NCI-H128 (cell line): Measurements from ENCODE around the gene CEBPZ.
A peak's percentile ranks its signal among the peaks of the same experiment; 100 is the strongest.
"Not testable (repeated sequence)": the region's sequence is repeated elsewhere in the genome, so short reads cannot be mapped to it uniquely, and the experiment has no call there.

Source experiments
- DNase-seq: peaks from one replicate; lab custom pipeline; 2025; ENCODE audit not compliant: unreplicated experiment; lab: John Stamatoyannopoulos, UW

The CEBPZ gene, protein sequence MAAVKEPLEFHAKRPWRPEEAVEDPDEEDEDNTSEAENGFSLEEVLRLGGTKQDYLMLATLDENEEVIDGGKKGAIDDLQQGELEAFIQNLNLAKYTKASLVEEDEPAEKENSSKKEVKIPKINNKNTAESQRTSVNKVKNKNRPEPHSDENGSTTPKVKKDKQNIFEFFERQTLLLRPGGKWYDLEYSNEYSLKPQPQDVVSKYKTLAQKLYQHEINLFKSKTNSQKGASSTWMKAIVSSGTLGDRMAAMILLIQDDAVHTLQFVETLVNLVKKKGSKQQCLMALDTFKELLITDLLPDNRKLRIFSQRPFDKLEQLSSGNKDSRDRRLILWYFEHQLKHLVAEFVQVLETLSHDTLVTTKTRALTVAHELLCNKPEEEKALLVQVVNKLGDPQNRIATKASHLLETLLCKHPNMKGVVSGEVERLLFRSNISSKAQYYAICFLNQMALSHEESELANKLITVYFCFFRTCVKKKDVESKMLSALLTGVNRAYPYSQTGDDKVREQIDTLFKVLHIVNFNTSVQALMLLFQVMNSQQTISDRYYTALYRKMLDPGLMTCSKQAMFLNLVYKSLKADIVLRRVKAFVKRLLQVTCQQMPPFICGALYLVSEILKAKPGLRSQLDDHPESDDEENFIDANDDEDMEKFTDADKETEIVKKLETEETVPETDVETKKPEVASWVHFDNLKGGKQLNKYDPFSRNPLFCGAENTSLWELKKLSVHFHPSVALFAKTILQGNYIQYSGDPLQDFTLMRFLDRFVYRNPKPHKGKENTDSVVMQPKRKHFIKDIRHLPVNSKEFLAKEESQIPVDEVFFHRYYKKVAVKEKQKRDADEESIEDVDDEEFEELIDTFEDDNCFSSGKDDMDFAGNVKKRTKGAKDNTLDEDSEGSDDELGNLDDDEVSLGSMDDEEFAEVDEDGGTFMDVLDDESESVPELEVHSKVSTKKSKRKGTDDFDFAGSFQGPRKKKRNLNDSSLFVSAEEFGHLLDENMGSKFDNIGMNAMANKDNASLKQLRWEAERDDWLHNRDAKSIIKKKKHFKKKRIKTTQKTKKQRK

DNA sequence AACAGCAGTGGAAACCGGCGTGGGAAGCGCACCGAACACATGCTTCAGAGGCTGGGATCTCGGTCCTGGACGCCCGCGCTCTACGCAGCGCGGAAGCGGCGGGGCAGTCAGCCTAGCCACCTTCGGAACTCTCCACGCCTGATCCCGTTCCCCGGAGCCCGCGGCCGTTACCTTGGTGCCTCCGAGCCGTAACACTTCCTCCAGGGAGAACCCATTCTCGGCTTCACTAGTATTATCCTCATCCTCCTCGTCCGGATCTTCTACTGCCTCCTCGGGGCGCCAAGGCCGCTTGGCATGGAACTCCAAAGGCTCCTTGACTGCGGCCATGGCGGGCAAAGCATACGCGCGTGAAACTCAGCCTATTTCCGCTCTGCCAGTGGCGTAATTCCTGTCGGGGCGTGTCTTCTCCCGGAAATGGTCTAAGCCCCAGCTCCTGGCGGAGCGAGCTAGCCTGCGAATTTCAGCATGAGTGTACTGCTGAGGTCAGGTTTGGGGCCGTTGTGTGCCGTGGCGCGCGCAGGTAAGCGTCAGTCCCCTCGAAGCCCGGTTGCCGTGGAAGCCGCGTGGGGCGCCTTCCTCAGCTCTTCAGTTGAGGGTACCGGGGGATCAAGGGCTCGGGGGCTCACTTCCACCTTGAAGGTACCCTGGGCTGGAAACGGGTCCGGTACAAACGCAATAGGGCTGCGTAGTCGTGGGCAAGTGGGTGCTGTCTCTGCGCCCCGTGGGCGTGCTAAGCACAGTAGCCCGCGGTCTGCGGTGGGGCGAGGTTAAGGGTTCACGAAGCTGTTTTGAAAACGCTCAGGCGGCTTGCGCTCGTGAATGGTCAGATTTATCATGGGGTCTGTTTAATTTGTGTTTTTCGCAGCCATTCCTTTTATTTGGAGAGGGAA is at the start of gene CEBPZ, which contains the start of gene NDUFAF7:
TSS of gene CEBPZ (minus strand) at position 356 of the 890 bp plus-strand sequence. CDS start at position 327, 29 bp downstream.
TSS of gene NDUFAF7 (plus strand) at position 418 of the 890 bp plus-strand sequence. CDS start at position 466, 48 bp downstream.
- peak; percentile 67 for DNase-seq

DNA sequence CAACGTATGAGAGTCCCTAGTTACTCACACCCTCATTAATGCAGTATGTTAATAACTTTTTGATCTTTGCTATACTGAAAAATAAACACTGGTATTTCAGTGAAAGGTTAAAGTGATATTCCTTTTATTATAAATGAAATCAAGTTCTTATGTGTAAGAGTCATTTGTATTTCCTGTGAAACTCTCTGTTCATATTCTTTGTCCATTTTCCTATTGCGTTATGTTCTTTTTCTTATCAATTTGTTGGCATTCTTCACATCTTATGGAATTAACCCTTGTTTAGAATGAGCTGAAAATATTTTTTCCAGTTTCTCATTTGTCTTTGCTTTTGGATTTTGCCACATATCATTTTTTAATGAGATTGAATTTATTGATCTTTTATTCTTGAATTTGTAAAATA is 44.9 kb upstream of the CEBPZ start:
- DNase-seq = no peak

DNA sequence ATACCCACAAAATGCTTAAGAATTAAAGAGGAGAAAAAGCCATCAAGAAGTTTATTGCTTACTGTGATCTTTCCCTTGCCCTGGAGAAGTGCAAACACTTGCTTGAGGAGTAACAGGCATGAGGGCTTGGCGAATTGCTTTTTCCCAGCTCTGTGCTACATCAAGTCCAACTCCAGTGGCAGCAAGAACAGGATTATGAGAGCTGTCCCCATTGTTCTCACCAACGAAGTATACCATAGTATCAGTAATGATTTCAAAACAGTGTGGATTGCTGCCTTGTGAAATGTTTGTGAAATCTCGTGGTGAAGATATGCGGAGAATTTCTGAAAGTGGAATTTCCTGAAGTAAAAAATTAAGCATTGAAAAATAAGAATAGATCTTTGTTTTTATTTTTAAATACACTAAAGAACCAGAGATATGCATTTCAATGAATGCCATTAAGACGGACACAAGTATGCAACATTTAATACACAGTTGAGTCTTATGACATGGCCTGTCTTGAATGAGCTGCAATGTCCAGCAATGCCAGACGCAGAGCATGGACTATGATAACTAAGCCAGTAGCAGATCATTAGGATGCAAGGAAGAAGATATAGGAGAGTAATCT is 43.1 kb upstream of the CEBPZ start:
- no peak for DNase-seq

DNA sequence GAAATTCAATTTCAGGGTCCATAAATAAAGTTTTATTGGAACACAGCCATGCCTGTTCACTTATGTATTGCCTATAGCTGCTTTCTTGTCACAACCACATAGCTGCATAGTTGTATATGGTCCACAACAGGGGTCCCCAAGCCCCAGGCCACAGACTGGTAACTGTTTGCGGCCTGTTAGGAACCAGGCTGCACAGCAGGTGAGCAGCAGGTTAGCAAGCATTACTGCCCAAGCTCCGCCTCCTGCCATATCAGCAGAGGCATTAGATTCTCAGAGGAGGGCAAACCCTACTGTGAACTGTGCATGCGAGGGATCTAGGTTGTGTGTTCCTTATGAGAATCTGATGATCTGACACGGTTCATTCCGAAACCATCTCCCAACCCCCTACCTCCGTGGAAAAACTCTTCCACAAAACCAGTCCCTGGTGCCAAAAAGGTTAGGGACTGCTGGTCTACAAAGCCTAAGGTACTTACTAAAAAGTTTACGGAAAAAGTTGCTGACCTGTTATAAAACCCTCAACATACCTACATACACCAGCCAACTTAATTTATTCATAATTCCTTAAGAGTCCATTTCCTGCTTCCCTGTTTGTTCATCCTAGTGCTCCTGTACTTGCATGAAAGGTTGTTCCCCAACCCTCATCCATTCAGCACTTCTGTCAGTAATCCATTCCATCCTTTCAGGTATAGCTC is 40.1 kb upstream of the CEBPZ start:
- no peak for DNase-seq

DNA sequence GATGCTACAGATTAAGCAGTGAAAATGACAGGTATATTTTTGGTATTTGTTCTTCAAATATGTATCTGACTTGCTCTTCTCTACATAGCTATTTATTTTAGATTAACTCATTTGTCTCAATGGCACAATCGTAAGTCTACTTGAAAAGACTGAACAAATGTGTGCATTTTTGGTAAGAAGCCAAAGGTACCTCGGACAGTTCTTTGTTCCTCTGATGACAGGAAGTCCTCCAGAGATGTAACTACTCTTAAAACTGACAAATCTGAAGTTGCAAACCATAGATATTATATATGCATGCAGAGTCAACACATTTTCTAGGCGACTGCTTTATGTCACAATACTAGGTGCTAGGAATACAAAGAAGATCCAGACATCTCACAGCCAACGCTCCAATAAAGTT is 36.7 kb upstream of the CEBPZ start:
- no peak for DNase-seq

DNA sequence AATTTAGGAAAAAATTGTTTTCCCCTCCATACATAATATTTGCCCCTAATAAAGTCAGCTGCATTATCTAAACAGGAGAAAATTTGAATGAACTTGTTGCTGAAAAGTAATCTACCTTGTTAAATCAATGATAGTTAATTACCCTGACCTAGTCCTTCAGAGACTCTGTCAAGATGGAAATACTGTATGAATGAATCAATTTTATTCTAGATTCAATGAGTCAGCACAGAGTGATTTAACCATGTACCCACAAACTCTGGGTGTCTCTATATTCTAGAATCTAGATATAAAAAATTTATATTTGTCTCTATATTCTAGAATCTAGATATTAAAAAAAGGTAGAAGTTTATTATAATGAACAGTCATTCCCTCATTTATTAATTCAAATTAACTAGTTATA is 36.3 kb upstream of the CEBPZ start:
- no peak for DNase-seq

DNA sequence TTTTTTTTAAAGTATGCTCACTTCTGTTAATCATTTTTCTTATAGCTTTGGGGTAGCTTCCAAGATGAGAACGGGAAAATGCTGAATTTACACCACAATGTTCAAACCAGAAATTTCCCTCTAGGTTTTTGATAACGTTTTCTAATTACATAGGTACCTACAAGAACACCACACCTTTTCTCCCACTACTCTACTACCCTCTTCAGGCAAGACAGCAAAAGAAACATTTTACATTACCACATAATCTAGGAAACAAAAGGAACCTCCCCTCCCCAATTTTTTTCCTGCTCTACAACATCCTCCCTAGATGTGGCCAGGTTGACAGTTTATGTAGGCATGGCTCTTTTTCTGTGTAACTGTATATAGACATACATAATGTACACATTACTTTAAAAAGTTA is 32.4 kb upstream of the CEBPZ start:
- no peak for DNase-seq

DNA sequence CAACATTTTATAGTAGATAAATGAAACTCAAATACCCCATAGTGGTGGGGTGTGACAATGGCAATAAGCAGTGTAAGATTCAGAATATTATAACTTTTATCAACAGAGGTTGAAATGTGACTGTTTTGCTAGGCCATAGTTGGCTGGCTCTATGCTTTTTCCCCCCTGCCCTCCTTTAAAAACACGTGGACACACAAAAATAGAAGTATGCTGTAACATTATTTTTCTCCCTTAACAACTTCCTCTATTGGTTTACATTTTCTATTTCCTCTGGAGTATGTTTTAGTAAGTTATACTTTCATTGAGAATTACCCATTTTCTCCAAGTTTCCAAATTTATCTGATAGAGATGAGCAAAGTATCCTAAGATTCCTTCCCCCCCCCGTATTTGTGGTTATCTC is 31.1 kb upstream of the CEBPZ start:
- no peak for DNase-seq

DNA sequence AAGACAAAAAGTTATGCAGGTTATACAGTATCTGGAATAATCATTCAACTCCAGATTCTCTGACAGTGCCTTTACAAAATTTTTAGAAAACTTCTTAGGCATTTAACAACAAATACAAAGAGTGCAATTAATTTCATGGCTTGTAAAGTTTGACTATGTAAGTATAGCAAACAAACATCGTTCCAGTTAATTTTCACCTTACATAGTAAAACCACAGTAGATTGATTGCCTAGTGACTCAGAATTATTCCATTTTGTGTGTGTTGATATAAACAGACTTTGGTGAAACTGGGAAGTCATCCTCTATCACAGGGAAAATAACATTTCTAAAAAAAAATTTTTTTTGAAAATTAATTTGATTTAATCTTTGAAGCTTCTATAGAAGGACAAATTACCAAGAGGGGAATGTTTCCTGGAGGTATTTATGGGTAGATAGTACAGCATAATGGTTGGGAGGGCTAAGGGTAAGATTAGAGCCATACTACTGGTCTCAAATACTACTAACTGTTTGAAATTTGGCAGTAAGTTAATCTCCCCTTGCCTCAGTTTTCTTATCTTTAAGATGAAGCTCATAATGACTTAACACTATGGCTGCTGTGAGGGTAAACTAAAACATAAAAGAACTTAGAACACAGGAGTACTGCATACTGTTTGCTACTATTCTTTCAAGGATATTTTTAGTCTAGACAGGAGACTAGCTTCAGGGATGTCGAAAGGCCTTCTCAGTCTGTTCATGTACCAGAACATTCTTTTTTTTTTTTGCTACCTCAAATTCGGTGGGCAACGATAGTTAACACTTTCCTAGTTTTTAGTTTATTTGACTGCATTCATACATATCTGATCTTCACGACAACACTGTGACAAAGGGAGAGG is 19.7 kb upstream of the CEBPZ start:
- DNase-seq = no peak

DNA sequence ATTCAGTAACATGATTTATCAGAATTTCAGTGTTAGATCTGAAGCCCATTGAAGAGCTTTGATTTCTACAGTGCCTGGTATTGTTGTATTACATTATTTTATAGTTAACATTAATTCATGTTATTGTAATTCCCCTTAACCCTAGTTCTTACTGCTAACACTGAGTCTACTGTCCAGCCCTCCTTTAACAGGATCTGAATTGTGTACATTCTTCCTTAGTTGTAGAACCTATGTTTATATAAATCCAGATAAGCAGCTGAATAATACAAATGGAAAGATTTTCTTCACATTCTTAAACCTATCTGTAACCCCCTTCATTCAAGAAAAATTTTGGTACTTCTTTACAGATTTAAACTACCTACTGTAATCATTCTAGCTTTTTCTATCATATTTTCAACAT is 14.8 kb upstream of the CEBPZ start:
- no peak for DNase-seq

DNA sequence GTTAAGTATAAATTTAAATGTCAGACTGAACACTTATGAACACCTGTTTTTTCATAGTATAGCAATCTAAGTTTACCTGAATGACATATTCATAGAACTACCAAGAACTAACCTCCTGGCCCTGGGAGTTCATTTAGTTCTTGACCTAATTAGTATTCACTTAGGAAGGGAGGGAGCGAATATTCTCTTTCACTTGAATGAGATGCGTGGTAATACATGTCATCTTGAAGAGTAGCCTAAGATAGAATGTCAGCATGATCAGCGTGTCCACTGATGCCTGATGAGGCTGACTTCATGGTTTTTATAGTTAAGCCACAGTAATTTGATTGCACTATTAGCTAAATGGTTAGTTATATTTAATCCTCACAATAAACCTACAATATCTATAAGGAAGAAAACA is 13.4 kb upstream of the CEBPZ start:
- no peak for DNase-seq

DNA sequence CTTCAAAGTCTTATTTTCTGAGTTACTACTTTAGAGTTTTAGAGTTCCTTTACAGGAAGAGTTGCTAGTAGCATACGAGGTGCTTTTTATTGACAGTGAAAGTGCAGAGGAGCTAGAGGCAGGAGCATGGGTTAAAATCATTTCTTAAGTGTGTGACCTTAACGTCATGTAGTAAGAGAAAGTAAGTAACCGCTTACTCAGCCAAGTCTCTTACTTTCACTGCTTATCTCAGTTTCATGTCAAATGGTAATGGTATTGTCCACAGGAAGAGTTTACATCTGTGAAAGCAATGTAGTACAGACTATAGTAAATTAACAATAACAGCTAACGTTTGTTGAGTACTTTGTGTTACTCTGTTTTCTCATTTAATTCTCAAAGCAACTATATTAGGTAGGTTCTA is 12.6 kb upstream of the CEBPZ start:
- no peak for DNase-seq

DNA sequence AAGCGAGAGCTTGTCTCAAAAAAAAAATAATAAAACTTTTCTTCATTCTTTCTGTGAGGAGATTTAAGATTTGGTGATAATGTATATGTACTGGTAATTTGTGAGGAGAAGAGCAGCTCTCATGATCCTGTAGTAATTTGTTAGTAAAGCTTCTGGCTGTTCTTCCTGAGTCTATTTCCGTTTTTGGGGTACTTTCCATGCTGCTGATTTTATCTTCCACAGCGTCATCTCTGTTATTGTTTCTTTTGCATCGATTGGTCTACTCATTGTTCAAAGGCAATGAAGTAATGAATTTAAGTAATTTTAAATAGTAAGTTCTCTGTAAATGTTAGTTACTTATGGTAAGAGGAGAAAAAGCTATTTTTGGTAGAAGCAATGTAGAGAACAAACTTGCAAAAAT is 12.0 kb upstream of the CEBPZ start:
- DNase-seq = no peak

DNA sequence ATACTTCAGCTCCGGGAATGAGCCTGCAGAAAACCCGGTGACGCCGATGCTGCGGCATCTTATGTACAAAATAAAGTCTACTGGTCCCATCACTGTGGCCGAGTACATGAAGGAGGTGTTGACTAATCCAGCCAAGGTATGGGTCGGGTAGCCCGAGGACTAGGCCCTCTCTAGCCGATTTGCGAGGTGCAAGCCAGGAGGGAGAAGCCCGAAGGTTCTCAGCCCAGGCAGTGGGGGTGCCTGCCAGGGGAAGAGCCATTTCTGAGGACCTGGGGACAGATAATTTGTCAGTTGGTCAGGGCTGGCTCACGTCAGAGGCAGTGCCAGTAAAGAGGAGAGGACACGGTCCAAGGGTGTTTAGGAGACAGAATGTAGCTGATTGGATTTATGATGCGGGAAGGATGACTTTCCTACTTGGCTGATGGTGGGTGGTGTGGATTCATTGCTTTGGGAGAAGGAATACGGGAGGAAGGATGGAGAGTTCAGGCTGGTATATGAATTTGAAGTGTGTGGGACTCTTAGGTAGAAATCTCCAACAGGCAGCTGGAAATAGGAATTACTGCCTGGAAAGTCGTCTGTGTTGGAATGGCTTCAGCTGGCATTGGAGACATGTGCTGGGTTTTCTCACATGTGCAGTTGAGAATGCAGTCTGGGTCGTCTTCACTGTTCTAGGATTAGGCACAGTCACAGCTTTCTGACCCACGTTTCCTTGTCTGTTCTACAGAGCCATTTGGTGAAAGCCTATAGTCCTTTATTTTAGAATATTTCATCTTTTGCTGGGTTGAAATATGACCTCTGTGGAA is 936 bp upstream of the CEBPZ start:
- no peak for DNase-seq

DNA sequence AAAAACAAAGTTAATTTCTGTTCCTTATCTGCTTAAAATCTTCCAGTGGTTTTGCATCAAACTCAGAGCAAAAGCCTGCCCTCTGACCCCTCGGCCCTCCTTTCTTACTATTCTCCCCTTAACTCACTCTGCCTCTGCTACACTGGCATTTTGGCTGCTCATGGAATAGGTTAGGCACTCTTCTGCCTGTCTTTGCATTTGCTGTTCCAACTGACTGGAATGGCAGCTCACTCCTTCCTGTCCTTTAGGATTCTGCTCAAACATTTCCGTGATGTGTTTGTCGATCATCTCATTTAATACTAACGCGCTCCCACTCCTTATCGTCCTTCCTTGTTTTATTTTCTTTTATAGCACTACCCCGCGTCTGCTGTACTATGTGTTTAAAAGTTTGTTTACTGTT is 815 bp downstream of the CEBPZ start:
- DNase-seq = no peak

DNA sequence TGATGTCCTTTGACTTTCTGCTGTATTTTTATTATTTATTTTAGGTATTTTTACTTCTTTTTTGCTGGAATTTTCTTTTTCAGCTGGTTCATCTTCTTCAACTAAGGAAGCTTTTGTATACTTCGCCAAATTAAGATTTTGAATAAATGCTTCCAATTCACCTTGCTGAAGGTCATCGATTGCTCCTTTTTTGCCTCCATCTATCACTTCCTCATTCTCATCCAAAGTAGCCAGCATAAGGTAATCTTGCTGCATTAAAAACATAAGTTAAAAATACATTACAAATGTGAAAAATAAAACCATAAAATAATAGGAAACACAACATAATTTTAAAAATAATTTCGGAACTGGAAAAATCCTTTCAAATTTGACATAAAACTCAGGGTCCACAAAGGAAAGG is 2.6 kb downstream of the CEBPZ start:
- no peak for DNase-seq

DNA sequence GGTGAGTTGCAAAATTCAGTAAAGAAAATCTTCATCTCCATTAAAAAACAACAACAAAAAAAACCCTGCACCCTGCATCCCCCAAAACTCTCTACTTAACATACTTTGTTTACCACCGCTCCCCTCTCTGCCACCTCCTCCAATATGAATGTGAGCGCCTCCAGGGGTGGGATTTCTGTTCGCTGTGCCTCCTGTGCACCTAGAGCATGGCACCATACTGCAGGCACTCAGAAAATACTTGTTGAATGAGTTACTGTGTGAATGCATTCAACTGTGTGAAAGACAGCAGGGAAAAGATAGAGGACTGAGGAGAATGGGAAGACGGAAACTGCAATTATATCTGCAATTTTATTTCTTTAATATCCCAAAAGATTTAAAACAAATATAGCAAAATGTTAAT is 4.5 kb downstream of the CEBPZ start:
- DNase-seq = no peak

DNA sequence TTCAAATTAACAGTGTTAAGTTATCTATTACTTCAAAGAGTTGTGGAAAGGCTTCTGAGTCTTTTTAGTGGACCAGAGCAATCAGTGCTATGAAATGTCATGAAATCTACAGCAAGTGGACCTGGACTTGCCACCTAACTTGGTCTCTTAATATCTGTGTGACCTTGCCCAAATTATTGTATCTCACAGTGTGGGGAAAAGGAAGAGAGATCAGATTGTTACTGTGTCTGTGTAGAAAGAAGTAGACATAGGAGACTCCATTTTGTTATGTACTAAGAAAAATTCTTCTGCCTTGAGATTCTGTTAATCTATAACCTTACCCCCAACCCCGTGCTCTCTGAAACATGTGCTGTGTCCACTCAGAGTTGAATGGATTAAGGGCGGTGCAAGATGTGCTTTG is 6.3 kb downstream of the CEBPZ start:
- not testable (repeated sequence) for DNase-seq
